GM18508 (cell line): Measurements from ENCODE around the gene CYLC1.

ENCODE experiments used
- ATAC-seq: cut with Tn5 transposase; IDR thresholded peaks from one replicate; pipeline ENCODE4 v1.9.1; 2021; ENCODE audit warnings: moderate number of reproducible peaks; ENCODE audit not compliant: insufficient read depth, unreplicated experiment

CYLC1 gene, protein sequence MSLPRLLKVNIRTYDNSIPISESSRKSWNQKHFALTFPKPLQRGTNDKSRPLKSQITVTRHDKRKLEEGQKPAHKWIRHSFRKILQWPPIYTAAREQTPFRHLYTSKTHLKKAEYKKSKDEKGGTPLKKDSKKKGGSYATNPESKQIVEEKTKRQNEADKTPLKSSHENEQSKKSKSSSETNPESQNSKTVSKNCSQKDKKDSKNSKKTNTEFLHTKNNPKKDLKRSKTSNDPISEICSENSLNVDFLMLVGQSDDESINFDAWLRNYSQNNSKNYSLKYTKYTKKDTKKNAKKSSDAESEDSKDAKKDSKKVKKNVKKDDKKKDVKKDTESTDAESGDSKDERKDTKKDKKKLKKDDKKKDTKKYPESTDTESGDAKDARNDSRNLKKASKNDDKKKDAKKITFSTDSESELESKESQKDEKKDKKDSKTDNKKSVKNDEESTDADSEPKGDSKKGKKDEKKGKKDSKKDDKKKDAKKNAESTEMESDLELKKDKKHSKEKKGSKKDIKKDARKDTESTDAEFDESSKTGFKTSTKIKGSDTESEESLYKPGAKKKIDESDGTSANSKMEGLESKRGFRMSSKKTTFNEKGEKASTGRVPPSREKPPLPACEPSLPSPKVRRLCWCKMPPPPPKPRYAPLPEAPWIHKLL

DNA sequence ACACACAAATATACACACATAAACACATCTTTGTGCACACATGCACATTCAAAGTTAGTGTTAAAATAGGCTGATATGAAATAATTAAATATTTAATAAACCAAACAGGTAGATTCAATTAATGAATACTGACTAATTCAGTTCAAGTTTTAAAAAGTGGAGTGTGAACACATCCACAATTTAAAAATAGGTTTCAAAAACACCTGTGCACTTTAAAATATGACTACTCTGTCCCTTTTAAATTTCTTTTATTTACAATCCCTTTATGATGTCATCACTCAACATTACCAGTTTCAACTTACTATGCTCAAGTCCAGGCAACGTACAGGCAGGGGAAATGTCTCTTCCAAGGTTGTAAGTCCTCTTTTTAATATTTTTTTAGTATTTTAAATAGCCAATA lies at the start of gene CYLC1:
TSS of gene CYLC1 (plus strand) at position 301 of the 400 bp plus-strand sequence. CDS start at position 338, 37 bp downstream.
- no peak for ATAC-seq

DNA sequence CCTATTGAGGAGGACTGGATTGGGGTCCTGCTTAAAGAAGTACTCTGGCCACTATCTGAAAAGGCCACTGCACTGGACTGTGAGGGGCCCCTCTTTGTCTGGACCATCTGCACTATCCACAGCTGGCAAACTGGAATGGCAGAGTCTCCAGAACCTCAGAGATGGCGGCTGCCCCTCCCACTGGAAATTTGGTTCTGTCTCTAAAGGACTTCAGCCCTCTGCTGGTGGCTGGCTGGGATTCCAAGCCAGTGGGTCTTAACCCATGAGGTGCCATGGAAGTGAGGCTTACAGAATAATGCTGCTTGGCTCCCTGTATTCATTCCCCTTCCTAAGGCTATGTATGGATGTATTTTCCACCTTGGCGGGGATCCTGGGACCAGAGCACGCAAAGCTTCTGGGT lies 41.6 kb upstream of the CYLC1 start:
- no peak for ATAC-seq

DNA sequence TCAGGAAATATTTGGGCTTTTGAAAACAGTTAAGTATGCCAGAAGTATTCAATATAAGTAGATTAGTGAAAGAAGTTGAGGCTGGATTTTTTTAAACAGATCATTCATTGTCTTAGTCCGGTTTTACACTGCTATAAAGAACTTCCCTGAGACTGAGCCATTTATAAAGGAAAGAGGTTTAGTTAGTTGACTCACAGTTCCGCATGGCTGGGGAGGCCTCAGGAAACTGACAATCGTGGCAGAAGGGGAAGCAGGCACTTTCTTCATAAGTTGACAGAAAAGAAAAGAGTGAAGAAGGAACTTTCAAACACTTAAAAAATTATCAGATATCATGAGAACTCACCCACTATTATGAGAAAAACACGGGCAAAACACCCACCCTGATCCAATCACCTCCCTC lies 31.1 kb upstream of the CYLC1 start:
- no peak for ATAC-seq

DNA sequence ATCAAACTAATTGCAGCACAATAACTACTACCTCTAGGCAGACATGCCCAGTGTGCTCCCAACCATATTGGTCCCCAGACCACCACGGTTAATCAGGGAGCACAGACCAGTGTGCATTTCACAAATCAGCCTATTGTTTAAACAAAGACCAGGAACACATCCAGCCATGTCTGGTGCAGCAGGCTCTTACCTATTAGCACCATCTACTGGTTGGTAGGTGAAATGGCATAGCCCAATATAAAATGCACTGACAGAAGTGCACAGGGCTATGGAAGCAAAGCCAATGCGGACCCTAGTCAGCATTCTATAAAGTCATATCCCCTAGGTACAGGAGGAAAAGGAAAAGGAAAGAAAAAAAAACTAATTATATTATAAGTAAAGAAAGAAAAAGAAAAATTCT lies 15.5 kb upstream of the CYLC1 start:
- peak; percentile 99 for ATAC-seq

DNA sequence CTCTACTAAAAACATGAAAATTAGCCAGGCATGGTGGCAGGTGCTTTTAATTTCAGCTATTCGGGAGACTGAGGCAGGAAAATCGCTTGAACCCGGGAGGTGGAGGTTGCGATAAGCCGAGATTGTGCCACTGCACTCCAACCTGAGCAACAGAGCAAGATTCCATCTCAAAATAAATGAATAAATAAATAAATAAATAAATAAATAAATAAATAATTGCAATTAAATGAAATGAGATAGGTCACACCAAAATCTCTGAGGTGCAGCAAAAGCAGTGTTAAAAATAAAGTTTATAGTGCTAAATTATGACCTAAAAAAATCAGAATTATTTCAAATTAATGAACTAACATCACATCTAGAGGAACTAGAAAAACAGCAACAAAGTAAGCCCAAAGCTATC lies 13.6 kb upstream of the CYLC1 start:
- no peak for ATAC-seq

DNA sequence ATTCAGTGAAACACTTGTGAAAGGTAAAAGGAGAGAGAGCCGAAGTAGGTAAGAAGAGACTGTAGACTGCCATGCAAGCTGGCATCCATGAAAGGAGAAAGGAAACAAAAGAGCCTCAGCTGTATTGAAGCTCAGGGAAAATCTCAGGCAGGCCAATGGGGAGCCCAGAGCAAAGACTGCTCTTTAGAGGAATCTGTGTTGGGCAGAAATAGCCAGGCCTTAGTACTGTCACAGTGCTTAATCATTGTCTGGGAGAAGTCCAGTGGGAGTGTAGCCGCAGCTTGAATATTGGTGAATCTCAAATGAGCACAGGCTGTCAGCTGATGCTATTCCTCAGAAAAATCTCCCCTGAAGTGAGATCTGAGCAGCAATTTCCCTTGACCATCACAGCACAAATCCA lies 27.6 kb downstream of the CYLC1 start:
- ATAC-seq, result no peak

DNA sequence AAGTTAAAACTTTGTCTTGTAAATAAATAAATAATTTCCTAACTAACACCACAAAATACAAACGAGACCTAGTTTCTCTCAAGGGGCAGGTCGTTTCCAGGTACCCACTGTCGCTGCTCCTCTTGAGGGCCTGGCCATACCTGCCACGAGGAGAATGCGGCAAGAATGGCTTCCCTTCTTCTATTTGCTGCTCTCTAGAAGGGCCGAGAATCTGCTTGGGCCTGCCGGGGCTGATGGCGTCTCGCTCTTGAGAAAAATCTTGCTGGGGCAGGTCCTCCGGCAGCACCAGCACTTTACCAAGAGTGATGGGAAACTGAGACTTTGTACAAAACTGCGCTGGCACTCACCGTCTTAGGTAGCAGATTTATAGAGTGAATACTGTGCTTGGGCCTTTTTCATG lies 31.5 kb downstream of the CYLC1 start:
- ATAC-seq, result no peak

DNA sequence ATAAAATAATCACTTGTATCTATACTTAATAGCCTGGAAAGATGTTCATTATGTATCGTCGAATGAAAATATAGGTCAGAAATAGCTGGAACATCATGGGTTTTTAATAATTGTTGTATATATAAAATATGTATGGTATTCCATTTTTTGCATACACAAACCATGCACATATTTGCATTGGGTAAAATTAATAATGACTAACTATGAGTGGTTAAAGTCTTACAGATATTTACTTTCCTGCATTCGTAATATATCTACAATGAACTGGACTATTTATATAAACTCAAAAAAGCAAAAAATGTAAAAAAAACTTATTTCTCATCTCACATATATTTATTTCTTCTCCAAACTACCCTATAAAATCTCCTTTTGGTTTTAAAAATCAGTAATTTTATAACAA lies 46.0 kb downstream of the CYLC1 start:
- ATAC-seq, result no peak

DNA sequence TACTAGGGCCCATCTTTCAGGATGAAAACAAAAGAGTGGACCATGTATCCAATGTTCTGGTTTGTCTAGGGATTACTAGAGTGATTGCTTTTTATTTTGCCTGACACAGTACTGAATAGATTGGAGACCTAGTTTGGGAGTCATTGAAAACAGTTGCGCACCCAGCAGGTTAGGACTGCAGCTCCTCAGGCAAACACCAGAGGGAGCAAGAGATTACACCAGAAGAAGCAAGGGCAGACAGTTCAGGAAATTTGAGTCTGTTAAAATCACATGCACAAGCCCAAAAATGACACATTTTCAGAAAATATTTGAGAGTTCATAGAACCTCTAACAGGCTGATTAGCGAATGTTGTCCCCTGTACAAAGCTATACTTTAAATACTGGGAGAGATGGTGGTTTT lies 55.6 kb downstream of the CYLC1 start:
- ATAC-seq, result peak; percentile 55

DNA sequence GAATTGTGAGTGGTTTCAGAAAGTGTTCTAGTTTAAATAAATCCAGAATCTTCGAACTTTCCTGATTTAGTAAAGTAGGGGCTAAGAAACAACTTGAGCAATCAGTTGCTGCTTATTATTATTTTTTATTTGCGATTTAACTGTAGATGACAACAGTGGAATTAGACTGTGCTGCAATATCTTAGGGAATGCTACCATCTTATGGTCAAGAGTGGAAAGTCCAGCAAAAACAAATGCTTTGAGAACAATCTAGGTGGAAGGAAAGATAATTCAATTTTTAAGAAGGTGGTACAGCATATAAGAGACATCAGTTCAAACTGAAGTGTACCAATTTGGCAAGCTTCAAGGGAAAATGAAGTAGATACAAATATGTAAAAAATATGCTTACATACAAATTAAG lies 73.3 kb downstream of the CYLC1 start:
- ATAC-seq, result no peak
